Left kidney (tissue), 2 donors: ENCODE results near the gene BCR. TPM values are rescaled to one million over a fixed set of nuclear protein-coding genes. Genes with fewer than 3 reads are reported as not detected.

ENCODE experiments used
- DNase-seq: peaks from one replicate; pipeline ENCODE4 v3.0.0-alpha.2; 2013
- polyA plus RNA-seq: library from polyadenylated mRNA; unstranded; fragments of 120-200 nt; gene quantifications from one replicate; pipeline ENCODE4 v1.2.1, GENCODE V29; 2013; ENCODE audit not compliant: insufficient read length

BCR gene
- polyA plus RNA-seq, 1 donor = 54.6 TPM

- no peak for DNase-seq
Observed at GRCh38 chr22:23196165-23196564, 15.9 kb downstream of the BCR start.

GRCh38 chr22:23197836-23198235, 17.5 kb downstream of the BCR start:
- no peak for DNase-seq

GRCh38 chr22:23199159-23199558, 18.9 kb downstream of the BCR start:
- DNase-seq = no peak

- DNase-seq = no peak
Observed at GRCh38 chr22:23200898-23201297, 20.6 kb downstream of the BCR start.

- DNase-seq = no peak
Observed at GRCh38 chr22:23202812-23203451, 22.6 kb downstream of the BCR start.

- no peak for DNase-seq
Observed at GRCh38 chr22:23203452-23204124, 23.3 kb downstream of the BCR start.

- DNase-seq = no peak
Observed at GRCh38 chr22:23204125-23204488, 23.8 kb downstream of the BCR start.

- DNase-seq = no peak
Observed at GRCh38 chr22:23204541-23205157, 24.3 kb downstream of the BCR start.

GRCh38 chr22:23205339-23206049, 25.2 kb downstream of the BCR start:
- DNase-seq = no peak

GRCh38 chr22:23206915-23207314, 26.6 kb downstream of the BCR start:
- DNase-seq = no peak

- no peak for DNase-seq
Observed at GRCh38 chr22:23207729-23208393, 27.6 kb downstream of the BCR start.

GRCh38 chr22:23210428-23211170, 30.3 kb downstream of the BCR start:
- DNase-seq = no peak

GRCh38 chr22:23211622-23212021, 31.3 kb downstream of the BCR start:
- DNase-seq = no peak

- DNase-seq = no peak
Observed at GRCh38 chr22:23212061-23213021, 32.0 kb downstream of the BCR start.

- no peak for DNase-seq
Observed at GRCh38 chr22:23213022-23213555, 32.8 kb downstream of the BCR start.

- no peak for DNase-seq
Observed at GRCh38 chr22:23213581-23214334, 33.4 kb downstream of the BCR start.

GRCh38 chr22:23214398-23214797, 34.1 kb downstream of the BCR start:
- no peak for DNase-seq

- DNase-seq = no peak
Observed at GRCh38 chr22:23215294-23216241, 35.3 kb downstream of the BCR start.
